Nephron (organoid): ENCODE measurements around the gene ARHGAP10.

Experiments
- H3K27ac Mint-ChIP-seq, 3 experiments: 2 replicates each; pipeline ENCODE4 v1.8.0; 2020; ENCODE audit warnings: mixed read lengths in 3 of 3, mild to moderate bottlenecking in 2 of 3, moderate library complexity in 1 of 3
- H3K27me3 Mint-ChIP-seq: 2 replicates; pipeline ENCODE4 v1.8.0; 2021; ENCODE audit warnings: low read depth, mild to moderate bottlenecking, moderate library complexity, mixed read lengths
- H3K36me3 Mint-ChIP-seq: 2 replicates; pipeline ENCODE4 v1.8.0; 2020; ENCODE audit warnings: low read depth, mixed read lengths
- H3K4me1 Mint-ChIP-seq: 2 replicates; pipeline ENCODE4 v1.8.0; 2020; ENCODE audit warnings: mixed read lengths
- H3K4me3 Mint-ChIP-seq, 3 experiments: 2 replicates each; pipeline ENCODE4 v1.8.0; 2020; ENCODE audit warnings: mild to moderate bottlenecking in 3 of 3, mixed read lengths in 3 of 3, moderate library complexity in 2 of 3
- H3K9me3 Mint-ChIP-seq: 2 replicates; pipeline ENCODE4 v1.8.0; 2020; ENCODE audit warnings: mixed read lengths
- CTCF ChIP-seq, 3 experiments: fragments of 200-600 bp; sonication (generic); IDR thresholded peaks; one replicate each; pipeline ENCODE4 v1.5.0; 2021; ENCODE audit warnings: antibody characterized with exemption in 3 of 3; ENCODE audit not compliant: unreplicated experiment in 3 of 3

ARHGAP10 gene

DNA sequence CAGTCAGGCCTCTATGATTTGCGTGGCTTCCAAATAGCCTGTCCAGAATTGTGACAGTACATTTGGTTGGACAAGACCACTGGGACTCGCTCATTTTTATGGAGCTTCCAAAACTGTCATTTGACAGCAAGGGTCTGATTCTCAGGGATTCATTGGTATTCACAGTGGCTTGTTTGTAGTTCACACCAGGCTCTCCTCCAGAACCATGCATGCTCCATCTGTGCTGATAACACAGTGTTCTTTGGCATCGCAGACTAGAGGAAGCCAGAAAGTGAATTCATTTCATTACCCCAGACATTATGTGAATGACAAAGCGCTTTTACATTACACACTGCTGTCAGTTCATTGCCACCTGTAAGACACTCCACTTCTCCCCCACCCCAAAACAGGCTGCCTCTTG, 208.3 kb downstream of the ARHGAP10 start:
- H3K36me3 Mint-ChIP-seq, result peaks cover 19% of the 10 kb centered on the region
- no peaks in the 10 kb centered on the region for H3K9me3 Mint-ChIP-seq
- H3K4me1 Mint-ChIP-seq, result no peaks in the 10 kb centered on the region
- no peak overlapping the region for H3K4me3 Mint-ChIP-seq
- no peak for TF ChIP-seq CTCF (IDR thresholded peaks at IDR 0.05; ENCODE audit: unreplicated experiment in 3 of 3)
- peaks cover 3% of the 10 kb centered on the region for H3K27me3 Mint-ChIP-seq
- no peak overlapping the region for H3K27ac Mint-ChIP-seq

- no peak for TF ChIP-seq CTCF (IDR thresholded peaks at IDR 0.05; ENCODE audit: unreplicated experiment in 3 of 3)
- Mint-ChIP-seq H3K36me3 (peaks cover 28% of the 10 kb centered on the region), H3K27ac (no peak overlapping the region), H3K9me3 (no peaks in the 10 kb centered on the region), H3K4me1 (no peaks in the 10 kb centered on the region), H3K27me3 (peaks cover 3% of the 10 kb centered on the region), H3K4me3 (no peak overlapping the region)
Measured at GRCh38 chr4:147941373-147941772, 209.5 kb downstream of the ARHGAP10 start.

DNA sequence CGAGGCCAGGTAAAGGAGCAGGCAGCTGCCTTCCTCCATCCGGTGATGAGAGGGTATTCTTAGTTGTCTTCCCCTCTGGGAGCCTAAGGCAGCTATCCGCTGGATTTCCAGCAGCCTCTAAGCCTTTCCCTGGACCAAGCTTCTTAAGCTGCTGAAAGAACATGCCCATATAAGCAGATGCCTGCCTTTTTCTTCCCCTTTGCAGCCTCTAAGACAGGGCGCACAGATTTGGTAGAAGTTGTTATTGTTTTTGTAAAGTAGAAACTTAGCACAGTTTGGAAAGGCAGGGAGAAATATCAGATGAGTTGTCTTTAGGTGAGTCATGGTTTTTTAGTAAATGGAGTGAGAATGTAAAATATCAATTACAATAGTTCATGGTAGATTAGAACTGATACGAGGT, 210.8 kb downstream of the ARHGAP10 start:
- no peak overlapping the region for H3K27ac Mint-ChIP-seq
- H3K9me3 Mint-ChIP-seq, result no peaks in the 10 kb centered on the region
- TF ChIP-seq CTCF (IDR thresholded peaks at IDR 0.05; ENCODE audit: unreplicated experiment in 3 of 3), result no peak
- H3K4me1 Mint-ChIP-seq, result no peaks in the 10 kb centered on the region
- no peak overlapping the region for H3K4me3 Mint-ChIP-seq
- H3K36me3 Mint-ChIP-seq, result peaks cover 34% of the 10 kb centered on the region
- peaks cover 2% of the 10 kb centered on the region for H3K27me3 Mint-ChIP-seq

- Mint-ChIP-seq H3K27ac (no peak overlapping the region), H3K27me3 (no peaks in the 10 kb centered on the region)
Measured at GRCh38 chr4:147943159-147943638, 211.3 kb downstream of the ARHGAP10 start.

DNA sequence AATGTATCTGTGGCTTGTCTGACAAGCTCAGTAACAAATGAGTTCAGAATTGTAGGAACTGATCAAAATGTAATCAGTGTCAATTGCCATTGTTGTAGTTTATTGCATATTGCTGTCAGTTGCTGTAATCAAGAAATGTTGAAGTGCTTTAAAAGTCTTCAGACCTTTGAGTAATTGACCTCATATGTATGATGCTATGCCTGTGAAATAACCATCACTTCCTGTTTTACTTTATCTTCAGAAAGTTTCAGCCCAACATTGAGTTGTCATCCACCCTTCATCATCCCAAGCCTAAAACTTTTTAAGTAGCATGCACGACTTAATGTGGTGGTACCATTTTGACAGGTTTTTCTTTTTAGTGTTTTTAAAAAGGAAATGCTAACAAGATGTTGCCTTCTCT, 212.4 kb downstream of the ARHGAP10 start:
- H3K27me3 Mint-ChIP-seq, result no peaks in the 10 kb centered on the region
- no peak overlapping the region for H3K27ac Mint-ChIP-seq
- no peak overlapping the region for H3K4me3 Mint-ChIP-seq
- no peak for TF ChIP-seq CTCF (IDR thresholded peaks at IDR 0.05; ENCODE audit: unreplicated experiment in 3 of 3)
- no peaks in the 10 kb centered on the region for H3K4me1 Mint-ChIP-seq
- H3K9me3 Mint-ChIP-seq, result no peaks in the 10 kb centered on the region
- peaks cover 46% of the 10 kb centered on the region for H3K36me3 Mint-ChIP-seq

More at GRCh38 chr4:147943159-147943638, 211.3 kb downstream of the ARHGAP10 start:
- Mint-ChIP-seq H3K36me3 (peaks cover 39% of the 10 kb centered on the region), H3K4me1 (no peaks in the 10 kb centered on the region), H3K9me3 (no peaks in the 10 kb centered on the region), H3K4me3 (no peak overlapping the region)
- TF ChIP-seq CTCF (IDR thresholded peaks at IDR 0.05; ENCODE audit: unreplicated experiment in 3 of 3), result no peak

GRCh38 chr4:147944670-147945260, 212.9 kb downstream of the ARHGAP10 start:
- TF ChIP-seq CTCF (IDR thresholded peaks at IDR 0.05; ENCODE audit: unreplicated experiment in 3 of 3), result no peak
- Mint-ChIP-seq H3K9me3 (no peaks in the 10 kb centered on the region), H3K4me1 (no peaks in the 10 kb centered on the region), H3K27me3 (no peaks in the 10 kb centered on the region), H3K27ac (no peak overlapping the region), H3K36me3 (peaks cover 49% of the 10 kb centered on the region), H3K4me3 (no peak overlapping the region)
